ENCODE measurements around the gene INPP4A. TPM values are rescaled to one million over a fixed set of nuclear protein-coding genes. Genes with fewer than 3 reads are reported as not detected.

Gene INPP4A
- total and polyA plus RNA-seq, 9 of the 15 experiments (the other 6 are each of a cell fraction or from before 2014, with no cell fraction given): 1.8 to 15.7 (median 8.3) TPM

DNA sequence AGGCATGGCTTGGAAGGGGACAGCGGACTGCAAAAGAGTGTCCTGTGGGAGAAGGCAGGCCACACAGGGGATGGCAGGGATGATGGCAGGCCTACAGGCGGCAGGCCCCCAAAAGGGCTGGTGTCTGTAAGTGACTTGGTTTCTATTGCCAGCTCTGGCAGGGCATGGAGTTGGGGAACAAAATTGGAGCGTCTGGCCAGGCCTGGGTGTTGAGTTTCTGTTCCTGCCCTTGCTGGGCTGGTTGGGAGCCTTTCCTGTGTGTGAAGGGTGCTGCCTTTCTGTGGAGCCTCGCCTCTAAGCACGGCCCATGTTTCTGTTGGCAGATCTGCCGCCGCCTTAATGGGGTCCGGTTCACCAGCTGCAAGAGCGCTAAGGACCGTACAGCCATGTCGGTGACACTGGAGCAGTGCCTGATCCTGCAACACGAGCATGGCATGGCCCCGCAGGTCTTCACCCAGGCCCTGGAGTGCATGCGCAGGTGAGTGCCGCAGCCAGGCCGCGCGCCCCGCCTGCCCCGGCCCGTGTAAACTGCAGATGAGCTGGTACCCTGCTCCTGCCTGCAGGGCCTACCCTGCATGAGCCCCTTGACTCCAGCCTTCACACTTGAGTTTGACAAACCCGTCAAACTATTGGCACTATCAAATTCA lies 132.1 kb downstream of the INPP4A start (continued):
- TF ChIP-seq, protein P1, sequence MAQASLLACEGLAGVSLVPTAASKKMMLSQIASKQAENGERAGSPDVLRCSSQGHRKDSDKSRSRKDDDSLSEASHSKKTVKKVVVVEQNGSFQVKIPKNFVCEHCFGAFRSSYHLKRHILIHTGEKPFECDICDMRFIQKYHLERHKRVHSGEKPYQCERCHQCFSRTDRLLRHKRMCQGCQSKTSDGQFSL (CRISPR knock-in tag; IDR thresholded peaks at IDR 0.05): no peak
- TF ChIP-seq, protein P1 (tag; IDR thresholded peaks at IDR 0.05): no peak
- TF ChIP-seq, protein P2, sequence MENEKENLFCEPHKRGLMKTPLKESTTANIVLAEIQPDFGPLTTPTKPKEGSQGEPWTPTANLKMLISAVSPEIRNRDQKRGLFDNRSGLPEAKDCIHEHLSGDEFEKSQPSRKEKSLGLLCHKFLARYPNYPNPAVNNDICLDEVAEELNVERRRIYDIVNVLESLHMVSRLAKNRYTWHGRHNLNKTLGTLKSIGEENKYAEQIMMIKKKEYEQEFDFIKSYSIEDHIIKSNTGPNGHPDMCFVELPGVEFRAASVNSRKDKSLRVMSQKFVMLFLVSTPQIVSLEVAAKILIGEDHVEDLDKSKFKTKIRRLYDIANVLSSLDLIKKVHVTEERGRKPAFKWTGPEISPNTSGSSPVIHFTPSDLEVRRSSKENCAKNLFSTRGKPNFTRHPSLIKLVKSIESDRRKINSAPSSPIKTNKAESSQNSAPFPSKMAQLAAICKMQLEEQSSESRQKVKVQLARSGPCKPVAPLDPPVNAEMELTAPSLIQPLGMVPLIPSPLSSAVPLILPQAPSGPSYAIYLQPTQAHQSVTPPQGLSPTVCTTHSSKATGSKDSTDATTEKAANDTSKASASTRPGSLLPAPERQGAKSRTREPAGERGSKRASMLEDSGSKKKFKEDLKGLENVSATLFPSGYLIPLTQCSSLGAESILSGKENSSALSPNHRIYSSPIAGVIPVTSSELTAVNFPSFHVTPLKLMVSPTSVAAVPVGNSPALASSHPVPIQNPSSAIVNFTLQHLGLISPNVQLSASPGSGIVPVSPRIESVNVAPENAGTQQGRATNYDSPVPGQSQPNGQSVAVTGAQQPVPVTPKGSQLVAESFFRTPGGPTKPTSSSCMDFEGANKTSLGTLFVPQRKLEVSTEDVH (IDR thresholded peaks at IDR 0.05; ENCODE audit: low read depth, partially characterized antibody): no peak
- TF ChIP-seq RFX5 (IDR thresholded peaks at IDR 0.05; ENCODE audit: low read depth, low read length) (no peak), ARID1B (IDR thresholded peaks at IDR 0.05) (no peak), HLTF (IDR thresholded peaks at IDR 0.05) (no peak), CBFA2T3 (IDR thresholded peaks at IDR 0.05) (no peak), L3MBTL2 (IDR thresholded peaks at IDR 0.05) (no peak), IRF2 (CRISPR knock-in tag; IDR thresholded peaks at IDR 0.05) (no peak), HDAC8 (tag; IDR thresholded peaks at IDR 0.05) (no peak), ETV1 (tag; conservative IDR thresholded peaks at IDR 0.05; ENCODE audit: low read depth) (no peak), NUFIP1 (IDR thresholded peaks at IDR 0.05; ENCODE audit: partially characterized antibody) (no peak), POLR2G (IDR thresholded peaks at IDR 0.05; ENCODE audit: low read depth, low read length) (no peak)
